ENCODE measurements around the gene PHF21B.

Gene PHF21B

DNA sequence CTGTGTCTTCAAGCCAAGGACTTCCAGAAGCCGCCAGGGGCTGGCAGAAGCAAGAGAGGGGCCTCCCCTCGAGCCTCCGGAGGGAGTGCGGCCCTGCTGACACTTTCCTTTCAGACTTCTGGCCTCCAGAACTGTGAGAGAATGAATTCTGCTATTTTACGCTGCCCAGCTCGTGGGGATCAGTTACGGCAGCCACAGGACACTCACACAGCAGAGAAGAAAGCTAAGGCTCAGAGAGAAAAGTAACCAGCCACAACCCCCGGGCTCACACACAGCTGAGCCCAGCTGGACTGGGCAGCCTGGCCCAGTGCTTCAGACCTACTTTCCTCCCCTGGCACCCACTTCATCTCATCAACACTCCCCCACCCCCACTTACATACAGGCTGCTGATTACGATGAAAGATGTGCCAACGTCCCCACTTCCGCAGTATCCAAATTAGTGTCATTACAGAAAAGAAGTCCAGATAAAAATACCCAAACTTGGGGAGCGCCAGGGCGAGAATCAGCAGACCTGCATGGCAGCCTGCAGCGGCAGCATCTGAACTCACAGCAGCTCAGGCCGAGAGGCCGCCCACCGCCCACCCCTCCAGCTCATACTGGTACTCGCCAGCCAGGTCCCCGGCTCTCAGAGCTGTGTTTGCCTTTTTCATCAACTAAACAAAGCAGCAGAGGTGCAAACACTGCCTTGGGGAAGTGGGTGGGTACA is 15.3 kb downstream of the PHF21B start:
- Histone ChIP-seq H3K4me1 (ENCODE audit: control insufficient read depth, insufficient read depth, low read length) (0 out of 2 replicates have a peak, but pooled peaks cover 3% of the 10 kb centered on the region), H3K9me3 (ENCODE audit: control insufficient read depth, insufficient read depth, low read length) (no peaks in the 10 kb centered on the region), H3K27ac (ENCODE audit: low read length) (no peak overlapping the region), H3K27me3 (ENCODE audit: control insufficient read depth, insufficient read depth, low read length) (no peaks in the 10 kb centered on the region), H3K4me3 (ENCODE audit: low read length) (no peak overlapping the region), H3K36me3 (ENCODE audit: control insufficient read depth, insufficient read depth, low read length) (peaks cover 3% of the 10 kb centered on the region; the same call in 1 of the 2 replicates)
- no CpG with 5 or more reads among the region's 19 CpGs for WGBS (ENCODE audit: insufficient coverage, insufficient read length)
- DNase-seq (ENCODE audit: low read depth, low spot score), result no peak

- WGBS (ENCODE audit: insufficient coverage, insufficient read length), result no CpG with 5 or more reads among the region's 13 CpGs
- 0 out of 2 replicates have a peak, but pooled peaks cover 2% of the 10 kb centered on the region for H3K36me3 ChIP-seq (ENCODE audit: control insufficient read depth, insufficient read depth, low read length)
- no peaks in the 10 kb centered on the region for H3K27me3 ChIP-seq (ENCODE audit: control insufficient read depth, insufficient read depth, low read length)
- no peak overlapping the region for H3K4me3 ChIP-seq (ENCODE audit: low read length)
- H3K27ac ChIP-seq (ENCODE audit: low read length), result no peak overlapping the region
- H3K4me1 ChIP-seq (ENCODE audit: control insufficient read depth, insufficient read depth, low read length), result 0 out of 2 replicates have a peak, but pooled peaks cover 3% of the 10 kb centered on the region
- no peak for DNase-seq (ENCODE audit: low read depth, low spot score)
- H3K9me3 ChIP-seq (ENCODE audit: control insufficient read depth, insufficient read depth, low read length), result no peaks in the 10 kb centered on the region
These were observed 17.6 kb downstream of the PHF21B start for GRCh38 chr22:44992166-44992565.

GRCh38 chr22:44991218-44991617 is 18.6 kb downstream of the PHF21B start:
- H3K9me3 ChIP-seq (ENCODE audit: control insufficient read depth, insufficient read depth, low read length), result no peaks in the 10 kb centered on the region
- no peak overlapping the region for H3K4me3 ChIP-seq (ENCODE audit: low read length)
- whole genome bisulfite sequencing (ENCODE audit: insufficient coverage, insufficient read length), result no CpG with 5 or more reads among the region's 10 CpGs
- 0 out of 2 replicates have a peak, but pooled peaks cover 2% of the 10 kb centered on the region for H3K36me3 ChIP-seq (ENCODE audit: control insufficient read depth, insufficient read depth, low read length)
- no peak for DNase-seq (ENCODE audit: low read depth, low spot score)
- no peaks in the 10 kb centered on the region for H3K27me3 ChIP-seq (ENCODE audit: control insufficient read depth, insufficient read depth, low read length)
- no peak overlapping the region for H3K27ac ChIP-seq (ENCODE audit: low read length)
- H3K4me1 ChIP-seq (ENCODE audit: control insufficient read depth, insufficient read depth, low read length), result no peaks in the 10 kb centered on the region

GRCh38 chr22:44990810-44991209 is 19.0 kb downstream of the PHF21B start:
- Histone ChIP-seq H3K4me1 (ENCODE audit: control insufficient read depth, insufficient read depth, low read length) (no peaks in the 10 kb centered on the region), H3K9me3 (ENCODE audit: control insufficient read depth, insufficient read depth, low read length) (no peaks in the 10 kb centered on the region), H3K36me3 (ENCODE audit: control insufficient read depth, insufficient read depth, low read length) (0 out of 2 replicates have a peak, but pooled peaks cover 3% of the 10 kb centered on the region), H3K27ac (ENCODE audit: low read length) (no peak overlapping the region), H3K4me3 (ENCODE audit: low read length) (no peak overlapping the region), H3K27me3 (ENCODE audit: control insufficient read depth, insufficient read depth, low read length) (no peaks in the 10 kb centered on the region)
- no CpG with 5 or more reads among the region's 15 CpGs for WGBS (ENCODE audit: insufficient coverage, insufficient read length)
- DNase-seq (ENCODE audit: low read depth, low spot score), result no peak

GRCh38 chr22:44990328-44990727 is 19.5 kb downstream of the PHF21B start:
- no peak for DNase-seq (ENCODE audit: low read depth, low spot score)
- H3K4me3 ChIP-seq (ENCODE audit: low read length), result no peak overlapping the region
- no peak overlapping the region for H3K27ac ChIP-seq (ENCODE audit: low read length)
- no peaks in the 10 kb centered on the region for H3K4me1 ChIP-seq (ENCODE audit: control insufficient read depth, insufficient read depth, low read length)
- H3K9me3 ChIP-seq (ENCODE audit: control insufficient read depth, insufficient read depth, low read length), result no peaks in the 10 kb centered on the region
- H3K27me3 ChIP-seq (ENCODE audit: control insufficient read depth, insufficient read depth, low read length), result no peaks in the 10 kb centered on the region
- H3K36me3 ChIP-seq (ENCODE audit: control insufficient read depth, insufficient read depth, low read length), result 0 out of 2 replicates have a peak, but pooled peaks cover 5% of the 10 kb centered on the region
- WGBS (ENCODE audit: insufficient coverage, insufficient read length), result no CpG with 5 or more reads among the region's 13 CpGs

GRCh38 chr22:44988671-44989070 is 21.1 kb downstream of the PHF21B start:
- Histone ChIP-seq H3K4me1 (ENCODE audit: control insufficient read depth, insufficient read depth, low read length) (no peaks in the 10 kb centered on the region), H3K36me3 (ENCODE audit: control insufficient read depth, insufficient read depth, low read length) (0 out of 2 replicates have a peak, but pooled peaks cover 5% of the 10 kb centered on the region), H3K27me3 (ENCODE audit: control insufficient read depth, insufficient read depth, low read length) (no peaks in the 10 kb centered on the region), H3K4me3 (ENCODE audit: low read length) (no peak overlapping the region), H3K9me3 (ENCODE audit: control insufficient read depth, insufficient read depth, low read length) (no peaks in the 10 kb centered on the region), H3K27ac (ENCODE audit: low read length) (no peak overlapping the region)
- no peak for DNase-seq (ENCODE audit: low read depth, low spot score)
- WGBS (ENCODE audit: insufficient coverage, insufficient read length), result no CpG with 5 or more reads among the region's 5 CpGs

GRCh38 chr22:44986926-44987325 is 22.9 kb downstream of the PHF21B start:
- WGBS (ENCODE audit: insufficient coverage, insufficient read length), result no CpG with 5 or more reads among the region's 5 CpGs
- Histone ChIP-seq H3K4me1 (ENCODE audit: control insufficient read depth, insufficient read depth, low read length) (no peaks in the 10 kb centered on the region), H3K27ac (ENCODE audit: low read length) (no peak overlapping the region), H3K4me3 (ENCODE audit: low read length) (no peak overlapping the region), H3K9me3 (ENCODE audit: control insufficient read depth, insufficient read depth, low read length) (no peaks in the 10 kb centered on the region), H3K36me3 (ENCODE audit: control insufficient read depth, insufficient read depth, low read length) (peaks cover 5% of the 10 kb centered on the region; the same call in 1 of the 2 replicates), H3K27me3 (ENCODE audit: control insufficient read depth, insufficient read depth, low read length) (no peaks in the 10 kb centered on the region)
- DNase-seq (ENCODE audit: low read depth, low spot score), result no peak

DNA sequence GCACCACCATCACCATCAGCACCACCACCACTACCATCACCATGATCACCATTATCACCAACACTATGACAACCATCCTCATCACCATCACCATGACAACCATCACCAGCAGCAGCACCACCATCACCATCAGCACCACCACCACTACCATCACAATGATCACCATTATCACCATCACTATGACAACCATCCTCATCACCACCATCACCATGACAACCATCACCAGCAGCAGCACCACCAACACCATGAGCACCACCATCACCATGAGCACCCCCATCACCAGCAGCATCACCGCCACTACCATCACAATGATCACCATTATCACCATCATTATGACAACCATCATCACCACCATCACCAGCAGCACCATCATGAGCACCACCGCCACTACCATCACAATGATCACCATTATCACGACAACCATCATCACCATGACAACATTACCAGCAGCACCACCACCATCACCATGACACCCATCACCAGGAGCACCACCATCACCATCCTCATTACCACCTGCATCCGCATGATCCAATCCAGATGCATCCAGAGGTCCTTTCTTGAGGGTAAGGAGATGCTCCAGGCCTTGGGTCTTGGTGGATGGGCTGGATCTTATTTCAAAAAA is 23.8 kb downstream of the PHF21B start:
- Histone ChIP-seq H3K9me3 (ENCODE audit: control insufficient read depth, insufficient read depth, low read length) (no peaks in the 10 kb centered on the region), H3K27ac (ENCODE audit: low read length) (no peak overlapping the region), H3K4me1 (ENCODE audit: control insufficient read depth, insufficient read depth, low read length) (no peaks in the 10 kb centered on the region), H3K36me3 (ENCODE audit: control insufficient read depth, insufficient read depth, low read length) (peaks cover 5% of the 10 kb centered on the region; the same call in 1 of the 2 replicates), H3K27me3 (ENCODE audit: control insufficient read depth, insufficient read depth, low read length) (no peaks in the 10 kb centered on the region), H3K4me3 (ENCODE audit: low read length) (no peak overlapping the region)
- DNase-seq (ENCODE audit: low read depth, low spot score), result no peak
- WGBS (ENCODE audit: insufficient coverage, insufficient read length), result no CpG with 5 or more reads among the region's 4 CpGs

GRCh38 chr22:44983878-44984482 is 25.8 kb downstream of the PHF21B start:
- Histone ChIP-seq H3K27me3 (ENCODE audit: control insufficient read depth, insufficient read depth, low read length) (no peaks in the 10 kb centered on the region), H3K4me1 (ENCODE audit: control insufficient read depth, insufficient read depth, low read length) (no peaks in the 10 kb centered on the region), H3K4me3 (ENCODE audit: low read length) (no peak overlapping the region), H3K36me3 (ENCODE audit: control insufficient read depth, insufficient read depth, low read length) (peaks cover 5% of the 10 kb centered on the region; the same call in 1 of the 2 replicates), H3K9me3 (ENCODE audit: control insufficient read depth, insufficient read depth, low read length) (no peaks in the 10 kb centered on the region), H3K27ac (ENCODE audit: low read length) (no peak overlapping the region)
- no peak for DNase-seq (ENCODE audit: low read depth, low spot score)
- WGBS (ENCODE audit: insufficient coverage, insufficient read length), result no CpG with 5 or more reads among the region's 4 CpGs

GRCh38 chr22:44982445-44982844 is 27.4 kb downstream of the PHF21B start:
- Histone ChIP-seq H3K4me1 (ENCODE audit: control insufficient read depth, insufficient read depth, low read length) (no peaks in the 10 kb centered on the region), H3K4me3 (ENCODE audit: low read length) (no peak overlapping the region), H3K36me3 (ENCODE audit: control insufficient read depth, insufficient read depth, low read length) (peaks cover 3% of the 10 kb centered on the region; the same call in 1 of the 2 replicates), H3K27ac (ENCODE audit: low read length) (no peak overlapping the region), H3K27me3 (ENCODE audit: control insufficient read depth, insufficient read depth, low read length) (no peaks in the 10 kb centered on the region), H3K9me3 (ENCODE audit: control insufficient read depth, insufficient read depth, low read length) (no peaks in the 10 kb centered on the region)
- DNase-seq (ENCODE audit: low read depth, low spot score), result no peak
- WGBS (ENCODE audit: insufficient coverage, insufficient read length), result no CpG with 5 or more reads among the region's 9 CpGs

All from iPS DF 6.9 (cell line).